Measurements from ENCODE around the gene PRTN3. TPM values are rescaled to one million over a fixed set of nuclear protein-coding genes. Genes with fewer than 3 reads are reported as not detected.

The PRTN3 gene, protein sequence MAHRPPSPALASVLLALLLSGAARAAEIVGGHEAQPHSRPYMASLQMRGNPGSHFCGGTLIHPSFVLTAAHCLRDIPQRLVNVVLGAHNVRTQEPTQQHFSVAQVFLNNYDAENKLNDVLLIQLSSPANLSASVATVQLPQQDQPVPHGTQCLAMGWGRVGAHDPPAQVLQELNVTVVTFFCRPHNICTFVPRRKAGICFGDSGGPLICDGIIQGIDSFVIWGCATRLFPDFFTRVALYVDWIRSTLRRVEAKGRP
- total RNA-seq, result not detected

- TF ChIP-seq, protein P1, sequence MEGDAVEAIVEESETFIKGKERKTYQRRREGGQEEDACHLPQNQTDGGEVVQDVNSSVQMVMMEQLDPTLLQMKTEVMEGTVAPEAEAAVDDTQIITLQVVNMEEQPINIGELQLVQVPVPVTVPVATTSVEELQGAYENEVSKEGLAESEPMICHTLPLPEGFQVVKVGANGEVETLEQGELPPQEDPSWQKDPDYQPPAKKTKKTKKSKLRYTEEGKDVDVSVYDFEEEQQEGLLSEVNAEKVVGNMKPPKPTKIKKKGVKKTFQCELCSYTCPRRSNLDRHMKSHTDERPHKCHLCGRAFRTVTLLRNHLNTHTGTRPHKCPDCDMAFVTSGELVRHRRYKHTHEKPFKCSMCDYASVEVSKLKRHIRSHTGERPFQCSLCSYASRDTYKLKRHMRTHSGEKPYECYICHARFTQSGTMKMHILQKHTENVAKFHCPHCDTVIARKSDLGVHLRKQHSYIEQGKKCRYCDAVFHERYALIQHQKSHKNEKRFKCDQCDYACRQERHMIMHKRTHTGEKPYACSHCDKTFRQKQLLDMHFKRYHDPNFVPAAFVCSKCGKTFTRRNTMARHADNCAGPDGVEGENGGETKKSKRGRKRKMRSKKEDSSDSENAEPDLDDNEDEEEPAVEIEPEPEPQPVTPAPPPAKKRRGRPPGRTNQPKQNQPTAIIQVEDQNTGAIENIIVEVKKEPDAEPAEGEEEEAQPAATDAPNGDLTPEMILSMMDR (IDR thresholded peaks at IDR 0.05; ENCODE audit: low read depth), result no peak
Measured at GRCh38 chr19:840519-841206, at the start of gene PRTN3. Gene PRTN3, plus strand, starts transcription at chr19:840999. Its CDS starts 10 bp downstream, at chr19:841009.

DNA sequence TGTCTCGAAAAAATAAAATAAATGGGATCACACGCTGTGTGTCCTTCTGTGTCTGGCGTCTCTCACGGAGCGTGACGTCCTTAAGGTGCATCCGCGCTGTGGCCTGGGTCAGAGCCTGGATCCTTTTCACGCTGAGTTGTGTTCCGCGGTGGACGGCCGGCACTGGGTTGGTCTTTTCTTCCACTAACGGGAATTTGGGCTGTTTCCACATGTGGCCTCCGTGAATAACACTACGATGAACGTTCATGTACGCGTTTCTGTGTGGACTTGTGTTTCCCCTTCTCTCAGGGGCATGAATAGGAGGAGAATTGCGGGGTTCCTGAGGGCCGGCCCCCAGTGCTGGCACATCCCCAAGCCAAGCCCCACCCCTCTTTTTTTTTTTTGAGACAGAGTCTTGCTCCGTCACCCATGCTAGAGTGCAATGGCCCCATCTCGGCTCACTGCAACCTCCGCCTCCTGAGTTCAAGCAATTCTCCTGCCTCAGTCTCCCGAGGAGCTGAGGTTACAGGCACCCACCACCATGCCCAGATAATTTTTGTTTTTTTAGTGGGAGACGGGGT lies 49.7 kb upstream of the PRTN3 start:
- TF ChIP-seq, protein P1 (IDR thresholded peaks at IDR 0.05; ENCODE audit: low read depth), result no peak

DNA sequence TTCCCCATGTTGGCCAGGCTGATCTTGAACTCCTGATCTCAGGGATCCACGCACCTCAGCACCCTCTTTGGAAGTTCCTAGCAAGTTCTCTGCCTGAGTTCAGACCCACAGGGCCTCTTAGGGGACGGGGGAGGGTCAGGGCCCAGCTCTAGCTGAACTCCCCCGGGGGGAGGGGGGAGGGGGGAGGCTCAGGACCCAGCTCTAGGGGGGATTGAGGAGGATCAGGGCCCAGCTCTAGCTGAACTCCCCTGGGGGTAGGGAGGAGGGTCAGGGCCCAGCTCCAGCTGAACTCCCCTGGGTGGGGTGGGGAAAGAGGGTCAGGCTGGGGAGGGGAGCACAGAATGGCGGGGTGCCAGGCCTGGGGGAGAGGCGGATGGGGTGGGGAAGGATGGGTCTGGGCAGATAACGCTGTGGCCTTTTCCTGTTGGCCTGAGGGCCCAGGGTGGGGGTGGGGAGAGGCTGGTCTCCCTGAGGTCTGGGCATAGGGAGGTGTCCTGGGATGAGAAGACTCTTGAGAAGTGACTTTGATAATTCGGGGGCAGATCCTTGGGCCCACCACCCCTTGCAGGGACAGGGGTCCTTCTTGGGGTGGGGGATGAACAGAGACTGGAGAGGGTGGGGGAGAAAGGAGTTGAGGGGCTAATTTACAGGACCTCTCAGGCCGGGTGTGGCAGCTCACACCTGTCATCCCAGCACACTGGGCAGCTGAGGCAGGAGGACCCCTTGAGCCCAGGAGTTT lies 49.1 kb upstream of the PRTN3 start:
- TF ChIP-seq, protein P1 (IDR thresholded peaks at IDR 0.05; ENCODE audit: low read depth), result no peak

DNA sequence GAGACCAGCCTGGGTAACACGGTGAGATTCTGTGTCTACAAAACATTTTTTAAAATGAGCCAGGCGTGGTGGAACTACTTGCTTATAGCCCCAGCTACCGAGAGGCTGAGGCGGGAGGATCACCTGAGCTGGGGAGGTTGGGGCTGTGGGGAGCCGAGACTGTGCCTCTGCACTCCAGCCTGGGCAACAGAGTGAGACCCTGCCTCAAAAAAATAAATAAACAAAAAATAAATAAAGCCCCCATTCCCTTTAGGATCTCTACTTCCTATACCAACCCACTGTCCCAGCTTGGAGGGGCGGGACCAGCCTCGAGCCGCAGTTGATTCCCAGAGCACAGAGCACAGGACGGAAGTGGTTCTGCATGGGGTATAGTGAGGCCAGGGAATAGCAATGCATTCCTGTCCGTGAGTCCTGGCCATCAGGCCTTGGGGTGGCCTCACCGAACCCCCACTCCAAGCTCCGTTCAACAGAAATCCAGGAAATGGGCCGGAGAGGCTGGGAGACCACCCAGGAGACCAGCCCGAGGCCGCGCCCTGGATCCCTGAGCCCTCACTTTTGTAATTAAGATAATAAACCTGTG lies 48.4 kb upstream of the PRTN3 start:
- TF ChIP-seq, protein P1 (IDR thresholded peaks at IDR 0.05; ENCODE audit: low read depth), result no peak

DNA sequence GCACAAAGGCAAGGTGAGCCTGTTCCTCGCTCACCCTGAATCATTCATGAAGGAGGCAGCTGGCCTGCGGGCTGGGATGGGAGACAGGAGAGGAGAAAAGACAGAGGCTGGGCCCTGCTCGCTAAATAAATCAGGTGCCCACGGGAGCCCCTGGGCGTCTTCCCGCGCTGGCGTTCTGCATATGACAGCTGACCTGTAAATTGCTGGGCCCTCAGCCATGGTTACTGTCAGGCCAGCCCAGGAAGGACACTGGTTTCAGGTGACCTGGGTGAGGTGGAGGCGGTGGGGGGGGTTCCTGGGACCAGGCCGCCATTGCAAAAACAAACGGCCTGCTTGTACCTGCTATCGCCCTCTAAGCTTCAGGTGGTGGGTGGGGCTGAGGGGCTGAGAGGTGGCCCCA lies 47.0 kb upstream of the PRTN3 start:
- TF ChIP-seq, protein P1 (IDR thresholded peaks at IDR 0.05; ENCODE audit: low read depth), result no peak

GRCh38 chr19:795073-795611 lies 45.7 kb upstream of the PRTN3 start:
- TF ChIP-seq, protein P1 (IDR thresholded peaks at IDR 0.05; ENCODE audit: low read depth), result no peak

Measured in subcutaneous adipose tissue (tissue), 4 donors.